SKM-1 treated with dmso at 0.1 percent for 144 hours (cell line): ENCODE measurements around the gene ZNF830.
"Not testable (repeated sequence)": the region's sequence is repeated elsewhere in the genome, so short reads cannot be mapped to it uniquely, and the experiment has no call there.

Experiments used
- DNase-seq: peaks from one replicate; lab custom pipeline; 2025; ENCODE audit not compliant: unreplicated experiment; lab: John Stamatoyannopoulos, UW

The ZNF830 gene

GRCh38 chr17:34990921-34991365 is 29.6 kb downstream of the ZNF830 start:
- DNase-seq = peak; percentile 25

- DNase-seq = no peak
These were observed 30.3 kb downstream of the ZNF830 start for GRCh38 chr17:34991606-34992005.

- DNase-seq = no peak
These were observed 31.7 kb downstream of the ZNF830 start for GRCh38 chr17:34993031-34993430.

GRCh38 chr17:34996422-34997285 is 35.3 kb downstream of the ZNF830 start:
- no peak for DNase-seq

GRCh38 chr17:34997355-34997862 is 36.1 kb downstream of the ZNF830 start:
- DNase-seq = no peak

- peak; percentile 44 for DNase-seq
These were observed 36.9 kb downstream of the ZNF830 start for GRCh38 chr17:34998205-34998604.

- DNase-seq = no peak
These were observed 38.1 kb downstream of the ZNF830 start for GRCh38 chr17:34999456-34999855.

GRCh38 chr17:35000965-35001364 is 39.6 kb downstream of the ZNF830 start:
- DNase-seq = not testable (repeated sequence)

GRCh38 chr17:35001549-35001948 is 40.2 kb downstream of the ZNF830 start:
- no peak for DNase-seq

- DNase-seq = no peak
These were observed 41.7 kb downstream of the ZNF830 start for GRCh38 chr17:35002876-35003551.

- DNase-seq = no peak
These were observed 42.4 kb downstream of the ZNF830 start for GRCh38 chr17:35003778-35004177.

- no peak for DNase-seq
These were observed 45.0 kb downstream of the ZNF830 start for GRCh38 chr17:35006345-35006744.

- no peak for DNase-seq
These were observed 45.6 kb downstream of the ZNF830 start for GRCh38 chr17:35006961-35007360.

- no peak for DNase-seq
These were observed 48.8 kb downstream of the ZNF830 start for GRCh38 chr17:35010093-35010492.

GRCh38 chr17:35011671-35012216 is 50.4 kb downstream of the ZNF830 start:
- DNase-seq = no peak
